Neutrophil (primary cell): ENCODE measurements around the gene LRFN2.

Experiments
- H3K27ac ChIP-seq: fragments of 200-600 bp; sonication (generic); 2 replicates; pipeline ENCODE4 v1.5.1; 2016; ENCODE audit warnings: mild to moderate bottlenecking, moderate library complexity
- H3K27me3 ChIP-seq: fragments of 200-600 bp; sonication (generic); 2 replicates; pipeline ENCODE4 v1.6.0; 2016; ENCODE audit warnings: mild to moderate bottlenecking
- H3K36me3 ChIP-seq: fragments of 200-600 bp; sonication (generic); 2 replicates; pipeline ENCODE4 v1.5.1; 2017
- H3K4me1 ChIP-seq, 2 experiments: fragments of 200-600 bp in 1 of 2; sonication (generic) in 1 of 2; 1 replicate in 1 of 2; 2 replicates in 1 of 2; pipeline versions ENCODE4 v1.5.1 to v1.6.1; 2013 to 2016; ENCODE audit warnings: low read depth in 1 of 2, low read length in 1 of 2, mild to moderate bottlenecking in 1 of 2, moderate library complexity in 1 of 2; ENCODE audit not compliant: control insufficient read depth in 1 of 2, insufficient read depth in 1 of 2
- H3K4me3 ChIP-seq, 2 experiments: fragments of 200-600 bp in 1 of 2; sonication (generic) in 1 of 2; 1 replicate in 1 of 2; 2 replicates in 1 of 2; pipeline ENCODE4 v1.5.1; 2013 to 2016; ENCODE audit warnings: low read depth in 1 of 2, low read length in 1 of 2, mild to moderate bottlenecking in 1 of 2, moderate library complexity in 1 of 2
- H3K9me3 ChIP-seq: fragments of 200-600 bp; sonication (generic); 2 replicates; pipeline ENCODE4 v1.5.1; 2016
- CTCF ChIP-seq: fragments of 200-600 bp; sonication (generic); IDR thresholded peaks from 2 replicates; pipeline ENCODE4 v1.5.1; 2016; ENCODE audit warnings: antibody characterized with exemption

LRFN2 gene

GRCh38 chr6:40387871-40388264 is 199.3 kb downstream of the LRFN2 start:
- H3K27ac ChIP-seq = no peak overlapping the region
- H3K4me1 ChIP-seq = no peaks in the 10 kb centered on the region
- H3K36me3 ChIP-seq = no peaks in the 10 kb centered on the region
- no peaks in the 10 kb centered on the region for H3K9me3 ChIP-seq
- peaks cover 13% of the 10 kb centered on the region for H3K27me3 ChIP-seq
- H3K4me3 ChIP-seq = no peak overlapping the region
- no peak for TF ChIP-seq CTCF

DNA sequence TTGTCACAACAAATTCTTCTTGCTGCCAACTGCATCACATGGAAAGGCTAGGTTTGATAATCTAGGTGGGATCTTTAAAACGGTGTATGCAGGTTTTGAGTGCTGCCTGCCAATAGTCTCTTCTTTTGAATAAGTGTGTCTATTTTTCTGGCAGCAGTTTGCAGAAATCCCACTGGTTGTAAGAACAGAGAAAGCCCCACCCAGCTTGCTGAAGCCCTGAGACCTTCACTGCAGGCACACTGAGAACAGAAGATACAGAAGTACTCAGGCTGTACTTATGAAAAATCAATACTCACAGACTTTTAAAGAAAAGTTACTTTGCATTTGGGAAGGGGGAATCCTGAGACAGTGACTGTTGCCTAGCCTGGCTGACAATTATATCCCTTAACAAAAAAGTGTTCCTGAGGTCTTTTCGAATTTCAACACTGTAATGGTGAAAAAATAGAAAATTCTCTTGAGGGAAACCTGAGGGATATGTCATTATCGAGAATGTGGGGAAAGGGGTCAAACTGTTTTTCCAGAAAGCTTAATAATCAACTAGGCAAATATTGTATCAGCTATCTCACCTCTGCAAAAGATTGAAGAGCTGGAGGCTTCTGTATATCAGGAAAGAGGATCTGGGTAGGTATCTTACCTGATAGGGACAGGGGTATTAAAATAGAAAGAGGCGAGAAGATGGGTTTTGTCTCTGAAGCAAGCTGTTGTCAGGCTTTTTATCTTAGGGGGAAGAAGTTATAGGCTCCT is 199.9 kb downstream of the LRFN2 start:
- Histone ChIP-seq H3K4me3 (no peak overlapping the region), H3K9me3 (no peaks in the 10 kb centered on the region), H3K27ac (no peak overlapping the region), H3K36me3 (no peaks in the 10 kb centered on the region), H3K4me1 (no peaks in the 10 kb centered on the region), H3K27me3 (peaks cover 13% of the 10 kb centered on the region)
- TF ChIP-seq CTCF = no peak

- Histone ChIP-seq H3K4me1 (no peaks in the 10 kb centered on the region), H3K4me3 (no peak overlapping the region), H3K36me3 (no peaks in the 10 kb centered on the region), H3K9me3 (no peaks in the 10 kb centered on the region), H3K27me3 (peaks cover 13% of the 10 kb centered on the region), H3K27ac (no peak overlapping the region)
- no peak for TF ChIP-seq CTCF
Measured at GRCh38 chr6:40386200-40386599, 201.0 kb downstream of the LRFN2 start.

DNA sequence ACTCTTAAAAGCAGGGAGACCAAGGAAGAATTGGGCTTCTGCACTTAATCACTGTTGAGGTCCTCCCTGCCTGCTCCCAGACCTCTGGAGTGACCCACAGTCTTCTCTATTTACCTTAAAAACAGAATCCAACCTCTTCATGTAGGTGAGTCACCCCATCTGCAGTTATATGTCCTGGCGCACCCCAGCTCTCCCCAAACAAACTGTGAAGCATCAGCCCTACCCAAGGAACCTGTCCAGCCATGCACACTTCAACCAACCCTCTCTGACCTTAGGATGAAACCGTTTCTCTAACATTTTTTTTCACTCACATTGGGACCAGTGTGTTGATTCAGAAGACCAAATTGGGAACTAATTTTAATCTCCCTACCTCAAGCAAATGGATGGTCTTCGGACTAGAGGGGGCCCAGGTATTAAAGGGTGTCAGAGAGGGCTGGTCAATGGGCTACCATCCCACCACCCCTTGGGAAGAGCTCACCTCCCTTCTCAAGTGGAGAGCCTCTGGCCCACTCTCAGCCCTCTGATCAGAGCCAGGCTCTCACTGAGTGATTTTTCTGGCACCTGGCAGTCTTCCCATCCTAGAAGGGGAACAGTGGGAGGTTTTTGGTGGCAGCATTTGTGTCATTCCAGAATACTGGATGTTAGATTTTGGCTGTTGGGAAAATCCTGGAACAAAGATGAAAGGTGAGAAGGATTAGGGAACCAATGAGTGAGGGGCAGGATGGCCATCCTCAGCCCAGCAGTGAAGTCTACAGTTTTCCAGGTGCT is 203.6 kb downstream of the LRFN2 start:
- H3K36me3 ChIP-seq = no peaks in the 10 kb centered on the region
- H3K27me3 ChIP-seq = peaks cover 7% of the 10 kb centered on the region
- H3K4me3 ChIP-seq = no peak overlapping the region
- no peak overlapping the region for H3K27ac ChIP-seq
- no peak for TF ChIP-seq CTCF
- H3K9me3 ChIP-seq = no peaks in the 10 kb centered on the region
- no peaks in the 10 kb centered on the region for H3K4me1 ChIP-seq

DNA sequence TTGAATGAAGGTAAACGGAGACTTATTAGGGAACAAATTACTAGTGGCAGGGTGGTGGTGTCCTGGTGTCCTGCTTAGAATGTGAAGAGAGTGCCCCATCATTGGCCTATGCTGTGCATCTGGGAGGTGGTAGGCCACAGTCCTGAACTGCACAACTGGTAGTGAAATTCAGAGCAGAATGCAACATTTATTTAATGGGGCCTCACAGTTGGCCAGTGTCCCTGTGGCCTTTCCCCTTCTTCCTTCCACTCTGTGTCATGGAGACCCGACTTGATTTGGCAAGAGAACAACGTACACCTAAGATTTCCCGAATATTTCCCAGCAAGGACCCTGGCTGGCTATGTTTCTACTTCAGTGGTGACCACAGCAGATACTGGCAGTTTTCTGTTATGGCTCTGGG is 206.9 kb downstream of the LRFN2 start:
- Histone ChIP-seq H3K36me3 (no peaks in the 10 kb centered on the region), H3K27me3 (no peaks in the 10 kb centered on the region), H3K4me1 (no peaks in the 10 kb centered on the region), H3K27ac (no peak overlapping the region), H3K4me3 (no peak overlapping the region), H3K9me3 (no peaks in the 10 kb centered on the region)
- no peak for TF ChIP-seq CTCF
